Fibroblast of lung (primary cell): Measurements from ENCODE around the gene PIGH. TPM values are rescaled to one million over a fixed set of nuclear protein-coding genes. Genes with fewer than 3 reads are reported as not detected.
A peak's percentile ranks its signal among the peaks of the same experiment; 100 is the strongest.

ENCODE experiments used
- DNase-seq, 2 donors: peaks; one replicate each; pipeline versions ENCODE4 v3.0.0 to v3.0.0-alpha.2; 2010; ENCODE audit warnings: low read depth in 2 of 2
- H2AFZ ChIP-seq: 2 replicates; pipeline ENCODE4 v1.5.1; 2012; ENCODE audit warnings: low read length, control low read depth, inconsistent platforms
- H3K27ac ChIP-seq: 2 replicates; pipeline ENCODE4 v1.5.1; 2011; ENCODE audit warnings: low read length, control low read depth; ENCODE audit not compliant: insufficient read depth
- H3K27me3 ChIP-seq: 2 replicates; pipeline ENCODE4 v1.5.1; 2011; ENCODE audit warnings: mild to moderate bottlenecking, low read length; ENCODE audit not compliant: control insufficient read depth, insufficient read depth
- H3K36me3 ChIP-seq: 2 replicates; pipeline ENCODE4 v1.5.1; 2011; ENCODE audit warnings: low read length; ENCODE audit not compliant: control insufficient read depth, insufficient read depth
- H3K4me1 ChIP-seq: 2 replicates; pipeline ENCODE4 v1.5.1; 2011; ENCODE audit warnings: low read length; ENCODE audit not compliant: control insufficient read depth, insufficient read depth; ENCODE audit errors: extremely low read depth
- H3K4me2 ChIP-seq: 2 replicates; pipeline ENCODE4 v1.5.1; 2011; ENCODE audit warnings: low read length, control low read depth; ENCODE audit not compliant: insufficient read depth; ENCODE audit errors: extremely low read depth
- H3K4me3 ChIP-seq, 4 experiments: fragments of 200-600 bp in 1 of 4; sonication (generic) in 1 of 4; replicated peaks in 1 of 4; 2 replicates each; pipeline ENCODE4 v1.5.1; 2011 to 2016; ENCODE audit warnings: low read length in 4 of 4, low read depth in 3 of 4, mild to moderate bottlenecking in 3 of 4, control low read depth in 2 of 4, inconsistent platforms in 1 of 4, mixed read lengths in 1 of 4; ENCODE audit not compliant: insufficient read depth in 1 of 4; ENCODE audit errors: control extremely low read depth in 1 of 4
- H3K79me2 ChIP-seq: 2 replicates; pipeline ENCODE4 v1.5.1; 2012; ENCODE audit warnings: mild to moderate bottlenecking, low read length, inconsistent platforms; ENCODE audit not compliant: control insufficient read depth, insufficient read depth
- H3K9ac ChIP-seq: 2 replicates; pipeline ENCODE4 v1.5.1; 2011; ENCODE audit warnings: mild to moderate bottlenecking, low read length, control low read depth; ENCODE audit not compliant: insufficient read depth
- H3K9me3 ChIP-seq: 2 replicates; pipeline ENCODE4 v1.5.1; 2012; ENCODE audit warnings: low read depth, low read length; ENCODE audit not compliant: control insufficient read depth, insufficient read depth
- H4K20me1 ChIP-seq: 2 replicates; pipeline ENCODE4 v1.5.1; 2011; ENCODE audit warnings: low read length; ENCODE audit not compliant: control insufficient read depth, insufficient read depth; ENCODE audit errors: extremely low read depth
- EZH2 ChIP-seq: IDR thresholded peaks from 2 replicates; pipeline ENCODE4 v1.5.1; 2012; ENCODE audit warnings: low read length, control low read depth, mild to moderate bottlenecking; ENCODE audit errors: missing control alignments
- polyA plus RNA-seq, 2 donors: library from polyadenylated mRNA; depleted of rRNA in 1 of 2; stranded (reverse) in 1 of 2; unstranded in 1 of 2; fragments of >200 nt; gene quantifications; 2 replicates each; pipeline ENCODE4 v1.2.1, GENCODE V29; 2011 to 2012; ENCODE audit warnings: missing spikeins in 1 of 2
- total RNA-seq: library from RNA; depleted of rRNA; stranded (reverse); fragments of >200 nt; gene quantifications from 2 replicates; pipeline ENCODE4 v1.2.1, GENCODE V29; 2014
- TF ChIP-seq, protein P1 (sequence below), 2 donors: IDR thresholded peaks in 1 of 2; conservative IDR thresholded peaks in 1 of 2; 1 replicate in 1 of 2; 2 replicates in 1 of 2; pipeline ENCODE4 v1.5.1; 2011 to 2012; ENCODE audit warnings: low read length in 2 of 2, control low read depth in 1 of 2, inconsistent platforms in 1 of 2, low read depth in 1 of 2, mild to moderate bottlenecking in 1 of 2

Gene PIGH
- total and polyA plus RNA-seq, 2 donors (not counting 1 experiment from before 2014, with no cell fraction given), result 12.7 to 15.6 TPM

DNA sequence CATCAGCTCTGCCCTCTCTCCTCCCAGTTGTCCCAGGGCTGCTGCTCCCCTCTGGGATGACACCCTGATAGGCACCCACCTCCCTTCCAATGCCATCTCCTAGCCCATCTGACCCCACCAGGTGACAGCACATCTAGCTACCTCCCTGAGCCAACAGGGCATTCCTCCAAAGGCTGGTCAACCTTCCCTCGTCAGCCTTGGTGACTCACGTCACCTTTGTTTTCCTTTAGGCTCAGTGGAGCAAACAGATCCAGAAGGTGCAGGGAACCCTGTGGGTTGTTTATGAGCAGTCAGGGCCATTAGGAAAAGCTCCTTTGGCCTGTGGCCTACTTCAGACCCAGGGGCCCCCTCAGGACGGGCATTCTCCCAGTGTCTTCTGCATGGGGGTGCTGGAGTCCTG, 32.4 kb downstream of the PIGH start:
- Histone ChIP-seq H3K4me1 (no peaks in the 10 kb centered on the region), H3K36me3 (no peaks in the 10 kb centered on the region), H3K4me3 (no peak overlapping the region), H3K79me2 (no peaks in the 10 kb centered on the region), H3K9ac (no peak overlapping the region), H2AFZ (no peak overlapping the region), H4K20me1 (no peaks in the 10 kb centered on the region), H3K27me3 (no peaks in the 10 kb centered on the region), H3K9me3 (no peaks in the 10 kb centered on the region), H3K4me2 (no peak overlapping the region), H3K27ac (no peak overlapping the region)
- TF ChIP-seq, protein P1, sequence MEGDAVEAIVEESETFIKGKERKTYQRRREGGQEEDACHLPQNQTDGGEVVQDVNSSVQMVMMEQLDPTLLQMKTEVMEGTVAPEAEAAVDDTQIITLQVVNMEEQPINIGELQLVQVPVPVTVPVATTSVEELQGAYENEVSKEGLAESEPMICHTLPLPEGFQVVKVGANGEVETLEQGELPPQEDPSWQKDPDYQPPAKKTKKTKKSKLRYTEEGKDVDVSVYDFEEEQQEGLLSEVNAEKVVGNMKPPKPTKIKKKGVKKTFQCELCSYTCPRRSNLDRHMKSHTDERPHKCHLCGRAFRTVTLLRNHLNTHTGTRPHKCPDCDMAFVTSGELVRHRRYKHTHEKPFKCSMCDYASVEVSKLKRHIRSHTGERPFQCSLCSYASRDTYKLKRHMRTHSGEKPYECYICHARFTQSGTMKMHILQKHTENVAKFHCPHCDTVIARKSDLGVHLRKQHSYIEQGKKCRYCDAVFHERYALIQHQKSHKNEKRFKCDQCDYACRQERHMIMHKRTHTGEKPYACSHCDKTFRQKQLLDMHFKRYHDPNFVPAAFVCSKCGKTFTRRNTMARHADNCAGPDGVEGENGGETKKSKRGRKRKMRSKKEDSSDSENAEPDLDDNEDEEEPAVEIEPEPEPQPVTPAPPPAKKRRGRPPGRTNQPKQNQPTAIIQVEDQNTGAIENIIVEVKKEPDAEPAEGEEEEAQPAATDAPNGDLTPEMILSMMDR (conservative IDR thresholded peaks at IDR 0.05 in 1 of 2, IDR thresholded peaks at IDR 0.05 in 1 of 2; ENCODE audit: low read depth in 1 of 2, low read length in 2 of 2), result no peak
- TF ChIP-seq EZH2, result no peak
- no peak for DNase-seq

DNA sequence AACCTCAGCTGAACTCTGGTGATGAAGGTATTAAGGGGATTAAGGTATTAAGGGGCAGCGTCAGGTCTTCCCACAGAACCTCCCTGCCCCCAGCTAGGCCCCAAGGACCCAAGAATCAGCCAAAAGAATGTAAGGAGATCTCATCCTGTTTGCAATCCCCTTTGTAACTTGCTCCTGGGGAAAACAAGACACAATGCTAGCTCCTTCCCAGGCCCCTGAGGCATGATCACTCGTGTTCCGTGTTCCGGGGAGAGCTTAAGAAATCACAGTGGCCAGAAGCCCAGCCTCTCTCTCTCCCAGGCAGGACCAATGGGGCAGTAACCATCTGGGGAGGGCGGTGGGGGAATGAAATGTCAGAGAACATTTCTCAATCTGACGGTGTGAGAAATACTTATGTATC, 33.2 kb downstream of the PIGH start:
- H2AFZ ChIP-seq, result no peak overlapping the region
- TF ChIP-seq EZH2, result no peak
- TF ChIP-seq, protein P1 (conservative IDR thresholded peaks at IDR 0.05 in 1 of 2, IDR thresholded peaks at IDR 0.05 in 1 of 2; ENCODE audit: low read depth in 1 of 2, low read length in 2 of 2), result no peak
- H4K20me1 ChIP-seq, result no peaks in the 10 kb centered on the region
- H3K4me3 ChIP-seq, result no peak overlapping the region
- H3K9ac ChIP-seq, result no peak overlapping the region
- H3K9me3 ChIP-seq, result no peaks in the 10 kb centered on the region
- no peaks in the 10 kb centered on the region for H3K79me2 ChIP-seq
- no peaks in the 10 kb centered on the region for H3K27me3 ChIP-seq
- no peaks in the 10 kb centered on the region for H3K36me3 ChIP-seq
- no peaks in the 10 kb centered on the region for H3K4me1 ChIP-seq
- peak in 1 of 2 donors; percentile 25 for DNase-seq
- H3K27ac ChIP-seq, result no peak overlapping the region
- no peak overlapping the region for H3K4me2 ChIP-seq

DNA sequence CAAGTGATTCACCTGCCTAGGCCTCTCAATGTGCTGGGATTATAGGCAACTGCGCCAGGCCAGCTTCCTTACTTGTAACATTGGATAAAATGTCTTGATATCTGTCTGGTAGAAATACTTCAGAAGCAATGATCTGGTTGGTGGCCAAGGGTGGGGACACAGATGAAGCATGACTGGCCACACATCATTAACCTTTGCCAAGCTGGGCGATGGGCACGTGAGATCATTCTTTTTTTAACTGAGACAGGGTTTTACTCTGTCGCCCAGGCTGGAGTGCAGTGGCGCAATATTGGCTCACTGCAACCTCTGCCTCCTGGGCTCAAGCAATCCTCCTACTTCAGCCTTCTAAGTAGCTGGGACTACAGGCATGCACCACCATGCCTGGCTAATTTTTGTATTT, 35.8 kb downstream of the PIGH start:
- no peaks in the 10 kb centered on the region for H3K27me3 ChIP-seq
- no peaks in the 10 kb centered on the region for H3K9me3 ChIP-seq
- TF ChIP-seq EZH2, result no peak
- TF ChIP-seq, protein P1 (conservative IDR thresholded peaks at IDR 0.05 in 1 of 2, IDR thresholded peaks at IDR 0.05 in 1 of 2; ENCODE audit: low read depth in 1 of 2, low read length in 2 of 2), result no peak
- no peaks in the 10 kb centered on the region for H3K4me1 ChIP-seq
- H3K4me2 ChIP-seq, result no peak overlapping the region
- no peaks in the 10 kb centered on the region for H3K36me3 ChIP-seq
- no peaks in the 10 kb centered on the region for H4K20me1 ChIP-seq
- H3K4me3 ChIP-seq, result no peak overlapping the region
- no peak overlapping the region for H3K9ac ChIP-seq
- no peak for DNase-seq
- no peak overlapping the region for H2AFZ ChIP-seq
- H3K79me2 ChIP-seq, result no peaks in the 10 kb centered on the region
- H3K27ac ChIP-seq, result no peak overlapping the region
